GM10248 (cell line): Measurements from ENCODE around the gene CYB561.
A peak's percentile ranks its signal among the peaks of the same experiment; 100 is the strongest.

Experiments used
- CTCF ChIA-PET: fragments of 300-600 bp; sonication (Branson Sonifier 250); formaldehyde crosslinking; extraction: SDS; loops from one replicate; lab custom pipeline; 2021; ENCODE audit warnings: antibody characterized with exemption; lab: Yijun Ruan, JAX
- POLR2A ChIA-PET: fragments of 350-650 bp; sonication (Branson Sonifier 250); formaldehyde crosslinking; extraction: SDS; loops from one replicate; lab custom pipeline; 2020; ENCODE audit warnings: antibody characterized with exemption; lab: Yijun Ruan, JAX
- DNase-seq: peaks from one replicate; pipeline ENCODE4 v3.0.0; 2012; ENCODE audit errors: extremely low spot score
- TF ChIP-seq, protein P1 (sequence below): IDR thresholded peaks from 2 replicates; pipeline ENCODE4 v1.5.1; 2012; ENCODE audit warnings: mild to moderate bottlenecking, low read depth; ENCODE audit errors: extremely low read depth, missing control alignments, control extremely low read depth

CYB561 gene

DNA sequence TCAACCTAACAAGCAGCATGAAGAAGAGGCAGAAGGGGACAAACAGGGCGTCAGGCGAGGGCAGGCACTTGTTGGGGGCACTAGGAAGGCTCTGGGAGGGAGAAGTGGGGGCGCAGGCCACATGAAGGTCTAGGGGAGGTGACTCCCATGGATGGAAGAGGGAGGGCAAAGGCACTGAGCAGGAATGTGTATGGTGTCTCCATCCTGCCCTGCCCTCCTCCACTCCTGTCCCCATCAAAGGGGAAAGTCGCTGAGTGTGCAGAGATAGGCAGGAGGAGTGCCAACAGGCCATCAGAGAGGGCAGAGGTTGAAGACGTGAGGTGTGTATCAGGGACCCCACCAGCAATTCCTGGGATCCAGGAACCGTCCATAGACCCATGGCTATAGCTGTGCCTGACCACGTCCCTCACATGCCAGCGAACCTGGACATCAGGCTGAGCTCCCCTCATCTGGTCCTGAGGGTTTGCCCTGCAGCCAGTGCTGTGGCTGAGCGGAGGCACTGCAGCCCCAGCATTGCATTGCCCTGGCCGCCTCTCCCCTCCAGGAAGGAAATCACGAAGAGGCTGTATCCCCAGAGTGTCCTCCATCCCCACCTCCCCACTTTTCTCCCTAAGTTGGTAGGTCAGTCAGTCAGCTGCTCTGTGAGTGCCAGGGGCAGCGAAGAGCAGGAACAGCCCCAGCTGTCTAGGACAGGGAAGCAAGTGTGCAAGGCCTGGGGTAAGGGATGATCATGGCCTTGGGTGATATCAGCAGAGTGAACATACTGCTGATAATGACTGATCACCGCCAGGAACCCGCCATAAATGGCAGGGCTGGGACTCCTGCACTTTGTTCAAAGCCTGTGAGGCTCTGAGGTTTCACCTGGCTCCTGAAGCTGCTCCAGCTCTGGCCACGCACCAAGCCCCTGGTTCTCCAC lies 6.2 kb upstream of the CYB561 start:
- DNase-seq, result no peak
- TF ChIP-seq, protein P1, sequence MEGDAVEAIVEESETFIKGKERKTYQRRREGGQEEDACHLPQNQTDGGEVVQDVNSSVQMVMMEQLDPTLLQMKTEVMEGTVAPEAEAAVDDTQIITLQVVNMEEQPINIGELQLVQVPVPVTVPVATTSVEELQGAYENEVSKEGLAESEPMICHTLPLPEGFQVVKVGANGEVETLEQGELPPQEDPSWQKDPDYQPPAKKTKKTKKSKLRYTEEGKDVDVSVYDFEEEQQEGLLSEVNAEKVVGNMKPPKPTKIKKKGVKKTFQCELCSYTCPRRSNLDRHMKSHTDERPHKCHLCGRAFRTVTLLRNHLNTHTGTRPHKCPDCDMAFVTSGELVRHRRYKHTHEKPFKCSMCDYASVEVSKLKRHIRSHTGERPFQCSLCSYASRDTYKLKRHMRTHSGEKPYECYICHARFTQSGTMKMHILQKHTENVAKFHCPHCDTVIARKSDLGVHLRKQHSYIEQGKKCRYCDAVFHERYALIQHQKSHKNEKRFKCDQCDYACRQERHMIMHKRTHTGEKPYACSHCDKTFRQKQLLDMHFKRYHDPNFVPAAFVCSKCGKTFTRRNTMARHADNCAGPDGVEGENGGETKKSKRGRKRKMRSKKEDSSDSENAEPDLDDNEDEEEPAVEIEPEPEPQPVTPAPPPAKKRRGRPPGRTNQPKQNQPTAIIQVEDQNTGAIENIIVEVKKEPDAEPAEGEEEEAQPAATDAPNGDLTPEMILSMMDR, result no peak
- CTCF ChIA-PET, result interaction anchor here (0.8 to 4.4 kb wide), 7 partner anchors 9 to 436 kb away, joined by 3 to 19 read pairs (median 4); no protein-coding TSS in a partner anchor
- POLR2A ChIA-PET, result no interaction called here

DNA sequence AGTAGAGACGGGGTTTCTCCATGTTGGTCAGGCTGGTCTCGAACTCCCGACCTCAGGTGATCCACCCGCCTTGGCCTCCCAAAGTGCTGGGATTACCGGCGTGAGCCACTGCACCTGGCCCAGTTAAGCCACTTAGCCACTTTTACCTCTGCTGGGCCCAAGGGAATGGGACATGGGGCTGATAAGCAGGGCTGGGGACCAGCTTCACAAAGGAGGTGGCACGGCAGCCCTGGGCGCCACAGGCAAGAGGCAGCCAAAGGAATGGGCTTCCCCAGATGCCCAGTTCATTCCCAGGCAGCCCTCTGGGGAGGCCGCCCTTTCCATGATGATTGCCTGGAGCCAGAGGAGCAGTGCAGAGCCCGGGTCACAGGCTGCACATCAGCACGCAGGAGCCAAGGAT lies 5.0 kb upstream of the CYB561 start:
- TF ChIP-seq, protein P1, result no peak
- ChIA-PET CTCF (interaction anchor here (1.6 to 3.4 kb wide), 2 partner anchors 25 to 28 kb away, joined by 3 to 16 read pairs; no protein-coding TSS in a partner anchor), POLR2A (no interaction called here)
- no peak for DNase-seq

DNA sequence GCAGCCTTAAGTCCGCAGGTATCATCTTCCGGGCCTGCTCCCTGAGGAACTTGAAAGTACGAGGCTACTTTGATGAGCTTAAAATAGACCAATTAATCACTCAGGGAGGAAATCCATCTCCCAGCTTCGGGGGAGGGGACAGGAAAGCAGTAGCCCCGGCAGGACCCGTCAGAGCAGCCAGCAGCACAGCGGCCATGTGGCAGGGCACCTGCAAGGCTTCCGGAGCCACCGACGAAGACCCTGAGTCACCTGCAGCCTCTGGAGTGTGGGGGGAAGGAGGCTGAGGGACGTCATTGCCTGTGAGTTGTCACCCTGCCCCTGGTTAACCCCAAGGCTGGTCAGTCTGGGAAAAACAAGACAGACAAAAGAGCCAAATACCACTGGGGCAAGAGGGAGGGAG lies 4.4 kb upstream of the CYB561 start:
- TF ChIP-seq, protein P1, result no peak
- DNase-seq, result no peak
- POLR2A ChIA-PET, result no interaction called here
- CTCF ChIA-PET, result interaction anchor here (1.6 to 3.4 kb wide), 2 partner anchors 25 to 28 kb away, joined by 3 to 16 read pairs; no protein-coding TSS in a partner anchor

DNA sequence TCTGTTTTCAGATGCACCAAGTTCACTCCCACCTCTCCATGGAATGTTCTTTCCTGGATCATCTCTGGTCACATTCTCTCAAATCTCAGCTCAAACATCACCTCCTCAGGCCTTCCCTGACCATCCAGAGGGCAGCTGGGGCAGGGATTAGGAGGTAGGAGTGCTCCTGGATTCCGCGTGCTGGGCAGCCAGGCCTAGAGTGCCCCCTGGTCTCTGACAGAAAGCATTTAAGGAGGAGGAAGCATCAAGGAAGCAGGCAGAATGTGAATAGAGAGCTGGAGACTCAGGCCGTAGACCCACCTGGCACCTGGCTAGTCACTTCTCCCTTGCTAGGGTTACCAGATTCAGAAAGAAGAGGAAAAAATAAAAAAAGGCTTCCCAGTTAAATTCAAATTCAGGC lies 2.5 kb upstream of the CYB561 start:
- no peak for DNase-seq
- CTCF ChIA-PET, result interaction anchor here (2.2 to 3.4 kb wide), 2 partner anchors 23 to 30 kb away, joined by 7 to 16 read pairs; no protein-coding TSS in a partner anchor
- TF ChIP-seq, protein P1, result no peak
- POLR2A ChIA-PET, result no interaction called here

DNA sequence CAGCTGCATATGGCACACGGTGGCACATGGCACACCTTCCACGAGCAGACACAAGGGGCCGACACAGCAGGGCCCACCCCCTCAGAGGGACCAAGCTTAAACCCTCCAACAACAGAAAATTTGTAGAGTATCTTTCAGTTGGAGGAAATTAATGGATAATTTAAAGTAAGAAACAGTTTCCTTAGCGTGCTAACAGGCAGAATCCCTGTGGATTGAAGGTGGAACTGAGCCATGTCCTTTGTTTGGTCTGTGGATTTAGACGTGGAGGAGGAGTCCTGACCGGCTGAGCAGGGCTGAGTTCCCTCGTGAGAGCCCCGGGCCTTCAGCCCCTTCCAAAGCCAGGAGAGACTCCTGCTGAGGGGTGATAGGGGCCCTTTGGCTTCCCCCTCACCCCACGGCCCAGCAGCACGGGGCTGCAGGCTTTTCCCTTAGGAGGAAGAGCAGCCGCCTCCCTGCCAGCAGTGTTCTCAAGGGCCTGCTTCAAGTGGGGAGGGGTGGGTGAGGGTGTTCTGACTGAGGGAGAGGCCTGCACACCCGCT lies 1.4 kb upstream of the CYB561 start:
- CTCF ChIA-PET, result interaction anchor here (0.6 to 3.1 kb wide), 10 partner anchors 8 to 1274 kb away, joined by 3 to 15 read pairs (median 5); no protein-coding TSS in a partner anchor
- POLR2A ChIA-PET, result no interaction called here
- DNase-seq, result no peak
- TF ChIP-seq, protein P1, result no peak

DNA sequence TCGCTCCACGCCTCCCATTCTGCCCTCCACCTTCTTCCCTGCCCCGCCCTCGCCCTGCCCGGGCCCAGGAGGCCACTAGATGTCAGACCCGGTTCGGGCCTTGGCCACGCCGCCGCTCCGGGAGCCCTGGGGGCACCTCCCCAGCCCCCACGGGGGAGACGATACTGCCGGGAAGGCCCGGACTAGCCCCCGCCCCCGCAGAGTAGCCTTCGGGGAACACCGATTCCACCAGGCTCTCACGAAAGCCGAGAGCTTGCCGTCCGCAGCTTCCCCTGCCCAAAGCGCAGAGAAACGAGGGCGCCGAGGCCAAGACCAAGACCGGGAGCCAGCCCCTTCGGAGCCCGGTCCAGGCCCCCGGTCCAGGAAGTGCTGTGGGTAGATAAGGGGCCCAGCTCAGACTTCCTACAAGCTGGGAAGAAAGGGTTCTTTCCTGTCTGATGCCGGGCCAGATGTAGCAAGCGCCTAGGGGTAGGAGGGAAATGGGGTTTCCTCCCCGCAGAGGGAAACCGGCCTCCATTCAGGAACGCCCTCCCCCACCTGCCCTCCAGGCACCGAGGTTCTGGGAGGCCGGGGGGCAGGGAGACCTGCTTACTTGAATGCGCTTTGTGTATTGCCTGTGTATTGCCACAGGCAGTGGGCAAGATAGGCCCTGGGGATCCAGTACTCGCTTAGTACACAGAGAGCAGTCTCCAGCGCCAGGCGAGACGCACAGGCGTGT lies 806 bp upstream of the CYB561 start:
- DNase-seq, result peak; percentile 82
- TF ChIP-seq, protein P1, result peak; percentile 37
- CTCF ChIA-PET, result interaction anchor here (0.6 to 3.1 kb wide), 11 partner anchors 9 to 1273 kb away, joined by 3 to 15 read pairs (median 4); no protein-coding TSS in a partner anchor
- POLR2A ChIA-PET, result no interaction called here
